HepG2 (cell line): ENCODE results near the gene FAM234B. TPM values are rescaled to one million over a fixed set of nuclear protein-coding genes. Genes with fewer than 3 reads are reported as not detected.

Source experiments
- CENPX ChIP-seq: sonication (generic); formaldehyde crosslinking; IDR thresholded peaks from 2 replicates; pipeline ENCODE4 v1.9.0; 2021; ENCODE audit warnings: mild to moderate bottlenecking, missing genetic modification reagents, moderate library complexity
- CREM ChIP-seq, 2 experiments: sonication (generic) in 1 of 2; formaldehyde crosslinking in 1 of 2; IDR thresholded peaks; 2 replicates each; pipeline versions ENCODE4 v1.4.0 to v1.6.1; 2016 to 2020; ENCODE audit warnings: antibody characterized with exemption in 1 of 2, mild to moderate bottlenecking in 1 of 2, missing genetic modification reagents in 1 of 2
- MAFF ChIP-seq: IDR thresholded peaks from 2 replicates; pipeline ENCODE4 v1.6.1; 2011; ENCODE audit warnings: low read depth, low read length, improper control_type of control experiment
- MED1 ChIP-seq: sonication (generic); formaldehyde crosslinking; IDR thresholded peaks from 2 replicates; pipeline ENCODE4 v1.4.0; 2020; ENCODE audit warnings: missing genetic modification reagents
- MED13 ChIP-seq: sonication (generic); formaldehyde crosslinking; IDR thresholded peaks from 2 replicates; pipeline ENCODE4 v1.5.0; 2020; ENCODE audit warnings: missing genetic modification reagents
- MIXL1 ChIP-seq: IDR thresholded peaks from 2 replicates; pipeline ENCODE4 v1.6.1; 2016
- NAIF1 ChIP-seq: sonication (generic); formaldehyde crosslinking; IDR thresholded peaks from 2 replicates; pipeline ENCODE4 v1.5.0; 2020; ENCODE audit warnings: mild to moderate bottlenecking, missing genetic modification reagents, borderline replicate concordance
- NFIC ChIP-seq: IDR thresholded peaks from 2 replicates; pipeline ENCODE4 v1.6.1; 2012; ENCODE audit warnings: mild to moderate bottlenecking, low read length, inconsistent platforms
- RBAK ChIP-seq: sonication (generic); formaldehyde crosslinking; IDR thresholded peaks from 2 replicates; pipeline ENCODE4 v1.5.1; 2020; ENCODE audit warnings: mild to moderate bottlenecking, missing genetic modification reagents
- SNRNP70 ChIP-seq: fragments of 200-400 bp; formaldehyde crosslinking; IDR thresholded peaks from 2 replicates; pipeline ENCODE4 v1.6.1; 2017; ENCODE audit warnings: mild to moderate bottlenecking, low read depth, low read length, moderate library complexity
- SP1 ChIP-seq, 2 experiments: fragments of 450-650 bp in 1 of 2; sonication (generic) in 1 of 2; formaldehyde crosslinking in 1 of 2; IDR thresholded peaks; 2 replicates each; pipeline versions ENCODE4 v1.4.0 to v1.6.1; 2016 to 2020; ENCODE audit warnings: missing genetic modification reagents in 1 of 2
- ZFP36L2 ChIP-seq: sonication (generic); formaldehyde crosslinking; IDR thresholded peaks from 2 replicates; pipeline ENCODE4 v1.4.0; 2020; ENCODE audit warnings: missing genetic modification reagents
- ZFY ChIP-seq: sonication (generic); formaldehyde crosslinking; IDR thresholded peaks from 2 replicates; pipeline ENCODE4 v1.4.0; 2020; ENCODE audit warnings: missing genetic modification reagents
- ZNF282 ChIP-seq: fragments of 450-650 bp; IDR thresholded peaks from 2 replicates; pipeline ENCODE4 v1.6.1; 2018; ENCODE audit not compliant: partially characterized antibody
- ZNF296 ChIP-seq: sonication (generic); formaldehyde crosslinking; conservative IDR thresholded peaks from 2 replicates; pipeline ENCODE4 v1.5.0; 2020; ENCODE audit warnings: mild to moderate bottlenecking, missing genetic modification reagents
- polyA plus RNA-seq, 8 experiments: library from polyadenylated mRNA; depleted of rRNA in 3 of 8; stranded (reverse) in 7 of 8; unstranded in 1 of 8; fragments of >200 nt; fragmentation: Illumina TruSeq in 4 of 8; extraction: Trizol in 4 of 8; gene quantifications; 2 replicates each; pipeline versions ENCODE4 v1.2.1 to v1.2.3, GENCODE V29; 2011 to 2016; ENCODE audit warnings: low read depth in 4 of 8, missing spikeins in 1 of 8, mixed read lengths in 1 of 8; ENCODE audit not compliant: insufficient read depth in 1 of 8
- total RNA-seq, 5 experiments: library from RNA; depleted of rRNA; stranded (reverse); fragments of >200 nt; fragmentation: Illumina TruSeq; extraction: Trizol; gene quantifications; 2 replicates each; pipeline ENCODE4 v1.2.3, GENCODE V29; 2016; ENCODE audit warnings: low read depth in 1 of 5
- TF ChIP-seq, protein P1 (sequence below): sonication (generic); formaldehyde crosslinking; IDR thresholded peaks from 2 replicates; pipeline ENCODE4 v1.9.0; 2021; ENCODE audit warnings: mild to moderate bottlenecking, missing genetic modification reagents
- TF ChIP-seq, protein P2 (sequence below): sonication (generic); formaldehyde crosslinking; IDR thresholded peaks from 2 replicates; pipeline ENCODE4 v1.4.0; 2020; ENCODE audit warnings: missing genetic modification reagents
- TF ChIP-seq, protein P3 (sequence below), 2 experiments: sonication (generic) in 1 of 2; formaldehyde crosslinking in 1 of 2; IDR thresholded peaks; 2 replicates each; pipeline versions ENCODE4 v1.4.0 to v1.6.1; 2016 to 2020; ENCODE audit warnings: borderline replicate concordance in 1 of 2, low read depth in 1 of 2, mild to moderate bottlenecking in 1 of 2, missing genetic modification reagents in 1 of 2

Gene FAM234B
- total and polyA plus RNA-seq, 2 of the 13 experiments (the other 11 are each of a cell fraction or from before 2014, with no cell fraction given) = 7.8 to 13.8 TPM

DNA sequence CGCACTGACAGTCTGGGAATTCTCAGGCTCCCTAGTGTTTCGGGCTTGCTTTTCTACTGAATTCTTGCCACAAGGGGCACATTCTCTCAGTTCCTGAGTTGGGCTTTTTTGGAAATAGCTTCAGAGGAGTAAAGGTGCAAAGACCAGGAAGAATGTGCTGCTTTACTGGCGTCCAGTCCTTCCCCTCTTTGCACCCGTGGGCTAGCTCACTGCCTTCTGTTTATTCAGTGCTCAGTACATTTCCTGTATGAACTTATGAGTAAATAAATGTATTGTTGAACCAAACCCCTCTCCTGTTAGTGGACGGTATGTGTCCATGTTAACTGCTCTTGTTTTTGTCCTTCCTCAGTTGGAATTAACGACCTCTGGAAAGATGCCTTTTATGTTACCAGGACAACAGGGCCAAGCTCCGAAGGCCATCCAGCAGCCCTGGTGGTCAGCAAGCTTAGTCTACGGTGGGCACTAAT is 35.3 kb downstream of the FAM234B start (continued):
- TF ChIP-seq, protein P1, sequence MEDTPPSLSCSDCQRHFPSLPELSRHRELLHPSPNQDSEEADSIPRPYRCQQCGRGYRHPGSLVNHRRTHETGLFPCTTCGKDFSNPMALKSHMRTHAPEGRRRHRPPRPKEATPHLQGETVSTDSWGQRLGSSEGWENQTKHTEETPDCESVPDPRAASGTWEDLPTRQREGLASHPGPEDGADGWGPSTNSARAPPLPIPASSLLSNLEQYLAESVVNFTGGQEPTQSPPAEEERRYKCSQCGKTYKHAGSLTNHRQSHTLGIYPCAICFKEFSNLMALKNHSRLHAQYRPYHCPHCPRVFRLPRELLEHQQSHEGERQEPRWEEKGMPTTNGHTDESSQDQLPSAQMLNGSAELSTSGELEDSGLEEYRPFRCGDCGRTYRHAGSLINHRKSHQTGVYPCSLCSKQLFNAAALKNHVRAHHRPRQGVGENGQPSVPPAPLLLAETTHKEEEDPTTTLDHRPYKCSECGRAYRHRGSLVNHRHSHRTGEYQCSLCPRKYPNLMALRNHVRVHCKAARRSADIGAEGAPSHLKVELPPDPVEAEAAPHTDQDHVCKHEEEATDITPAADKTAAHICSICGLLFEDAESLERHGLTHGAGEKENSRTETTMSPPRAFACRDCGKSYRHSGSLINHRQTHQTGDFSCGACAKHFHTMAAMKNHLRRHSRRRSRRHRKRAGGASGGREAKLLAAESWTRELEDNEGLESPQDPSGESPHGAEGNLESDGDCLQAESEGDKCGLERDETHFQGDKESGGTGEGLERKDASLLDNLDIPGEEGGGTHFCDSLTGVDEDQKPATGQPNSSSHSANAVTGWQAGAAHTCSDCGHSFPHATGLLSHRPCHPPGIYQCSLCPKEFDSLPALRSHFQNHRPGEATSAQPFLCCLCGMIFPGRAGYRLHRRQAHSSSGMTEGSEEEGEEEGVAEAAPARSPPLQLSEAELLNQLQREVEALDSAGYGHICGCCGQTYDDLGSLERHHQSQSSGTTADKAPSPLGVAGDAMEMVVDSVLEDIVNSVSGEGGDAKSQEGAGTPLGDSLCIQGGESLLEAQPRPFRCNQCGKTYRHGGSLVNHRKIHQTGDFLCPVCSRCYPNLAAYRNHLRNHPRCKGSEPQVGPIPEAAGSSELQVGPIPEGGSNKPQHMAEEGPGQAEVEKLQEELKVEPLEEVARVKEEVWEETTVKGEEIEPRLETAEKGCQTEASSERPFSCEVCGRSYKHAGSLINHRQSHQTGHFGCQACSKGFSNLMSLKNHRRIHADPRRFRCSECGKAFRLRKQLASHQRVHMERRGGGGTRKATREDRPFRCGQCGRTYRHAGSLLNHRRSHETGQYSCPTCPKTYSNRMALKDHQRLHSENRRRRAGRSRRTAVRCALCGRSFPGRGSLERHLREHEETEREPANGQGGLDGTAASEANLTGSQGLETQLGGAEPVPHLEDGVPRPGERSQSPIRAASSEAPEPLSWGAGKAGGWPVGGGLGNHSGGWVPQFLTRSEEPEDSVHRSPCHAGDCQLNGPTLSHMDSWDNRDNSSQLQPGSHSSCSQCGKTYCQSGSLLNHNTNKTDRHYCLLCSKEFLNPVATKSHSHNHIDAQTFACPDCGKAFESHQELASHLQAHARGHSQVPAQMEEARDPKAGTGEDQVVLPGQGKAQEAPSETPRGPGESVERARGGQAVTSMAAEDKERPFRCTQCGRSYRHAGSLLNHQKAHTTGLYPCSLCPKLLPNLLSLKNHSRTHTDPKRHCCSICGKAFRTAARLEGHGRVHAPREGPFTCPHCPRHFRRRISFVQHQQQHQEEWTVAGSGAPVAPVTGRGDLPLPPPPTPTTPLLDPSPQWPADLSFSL (CRISPR knock-in tag) = no peak
- peak; percentile 65; the same call in 1 of the 2 replicates for TF ChIP-seq MIXL1 (CRISPR knock-in tag)
- no peak for TF ChIP-seq ZNF282
- TF ChIP-seq ZFY (CRISPR knock-in tag) = no peak
- TF ChIP-seq MED1 (CRISPR knock-in tag) = peak; percentile 78
- TF ChIP-seq, protein P2, sequence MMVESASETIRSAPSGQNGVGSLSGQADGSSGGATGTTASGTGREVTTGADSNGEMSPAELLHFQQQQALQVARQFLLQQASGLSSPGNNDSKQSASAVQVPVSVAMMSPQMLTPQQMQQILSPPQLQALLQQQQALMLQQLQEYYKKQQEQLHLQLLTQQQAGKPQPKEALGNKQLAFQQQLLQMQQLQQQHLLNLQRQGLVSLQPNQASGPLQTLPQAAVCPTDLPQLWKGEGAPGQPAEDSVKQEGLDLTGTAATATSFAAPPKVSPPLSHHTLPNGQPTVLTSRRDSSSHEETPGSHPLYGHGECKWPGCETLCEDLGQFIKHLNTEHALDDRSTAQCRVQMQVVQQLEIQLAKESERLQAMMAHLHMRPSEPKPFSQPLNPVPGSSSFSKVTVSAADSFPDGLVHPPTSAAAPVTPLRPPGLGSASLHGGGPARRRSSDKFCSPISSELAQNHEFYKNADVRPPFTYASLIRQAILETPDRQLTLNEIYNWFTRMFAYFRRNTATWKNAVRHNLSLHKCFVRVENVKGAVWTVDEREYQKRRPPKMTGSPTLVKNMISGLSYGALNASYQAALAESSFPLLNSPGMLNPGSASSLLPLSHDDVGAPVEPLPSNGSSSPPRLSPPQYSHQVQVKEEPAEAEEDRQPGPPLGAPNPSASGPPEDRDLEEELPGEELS (CRISPR knock-in tag) = peak; percentile 87
- TF ChIP-seq, protein P3, sequence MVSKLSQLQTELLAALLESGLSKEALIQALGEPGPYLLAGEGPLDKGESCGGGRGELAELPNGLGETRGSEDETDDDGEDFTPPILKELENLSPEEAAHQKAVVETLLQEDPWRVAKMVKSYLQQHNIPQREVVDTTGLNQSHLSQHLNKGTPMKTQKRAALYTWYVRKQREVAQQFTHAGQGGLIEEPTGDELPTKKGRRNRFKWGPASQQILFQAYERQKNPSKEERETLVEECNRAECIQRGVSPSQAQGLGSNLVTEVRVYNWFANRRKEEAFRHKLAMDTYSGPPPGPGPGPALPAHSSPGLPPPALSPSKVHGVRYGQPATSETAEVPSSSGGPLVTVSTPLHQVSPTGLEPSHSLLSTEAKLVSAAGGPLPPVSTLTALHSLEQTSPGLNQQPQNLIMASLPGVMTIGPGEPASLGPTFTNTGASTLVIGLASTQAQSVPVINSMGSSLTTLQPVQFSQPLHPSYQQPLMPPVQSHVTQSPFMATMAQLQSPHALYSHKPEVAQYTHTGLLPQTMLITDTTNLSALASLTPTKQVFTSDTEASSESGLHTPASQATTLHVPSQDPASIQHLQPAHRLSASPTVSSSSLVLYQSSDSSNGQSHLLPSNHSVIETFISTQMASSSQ (IDR thresholded peaks at IDR 0.05; ENCODE audit: low read depth) = no peak
- TF ChIP-seq, protein P3 (CRISPR knock-in tag; IDR thresholded peaks at IDR 0.05; ENCODE audit: borderline replicate concordance) = no peak
- TF ChIP-seq RBAK (CRISPR knock-in tag) = no peak
- no peak for TF ChIP-seq CENPX (CRISPR knock-in tag)
- TF ChIP-seq ZNF296 (CRISPR knock-in tag) = no peak
- peak; percentile 52; the same call in 1 of the 2 replicates for TF ChIP-seq NFIC
- no peak for TF ChIP-seq SNRNP70
- no peak for TF ChIP-seq NAIF1 (CRISPR knock-in tag)
- no peak; the same call in 1 of the 2 replicates for TF ChIP-seq CREM (IDR thresholded peaks at IDR 0.05)
- TF ChIP-seq CREM (CRISPR knock-in tag; IDR thresholded peaks at IDR 0.05) = no peak
- TF ChIP-seq MAFF = no peak
- TF ChIP-seq ZFP36L2 = no peak
- no peak for TF ChIP-seq SP1 (IDR thresholded peaks at IDR 0.05)
- TF ChIP-seq SP1 (CRISPR knock-in tag; IDR thresholded peaks at IDR 0.05) = no peak
- no peak for TF ChIP-seq MED13
